ENCODE measurements around the gene RNGTT.
A peak's percentile ranks its signal among the peaks of the same experiment; 100 is the strongest.
"Not testable (repeated sequence)": the region's sequence is repeated elsewhere in the genome, so short reads cannot be mapped to it uniquely, and the experiment has no call there.

The RNGTT gene

DNA sequence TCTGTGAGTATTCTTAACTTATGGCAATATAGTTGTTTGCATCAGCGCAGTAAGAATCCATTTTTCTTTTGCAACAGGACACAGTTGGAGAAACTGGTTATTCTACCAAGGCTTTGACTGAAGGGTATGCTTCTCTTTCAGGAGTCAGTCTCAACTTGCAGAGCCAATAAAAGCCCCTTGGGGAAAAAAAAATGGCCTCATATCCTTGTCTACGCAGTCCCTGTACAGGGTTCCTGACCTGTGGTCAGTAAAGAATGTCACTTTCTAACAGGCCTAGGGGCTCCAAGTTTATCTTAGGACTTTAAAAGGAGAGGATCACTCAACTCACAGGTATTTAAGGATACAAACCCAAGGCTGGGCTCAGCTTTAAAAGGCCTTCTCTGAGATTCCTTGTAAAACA lies 6.9 kb upstream of the RNGTT start:
- DNase-seq (ENCODE audit: low read depth), result no peak

DNA sequence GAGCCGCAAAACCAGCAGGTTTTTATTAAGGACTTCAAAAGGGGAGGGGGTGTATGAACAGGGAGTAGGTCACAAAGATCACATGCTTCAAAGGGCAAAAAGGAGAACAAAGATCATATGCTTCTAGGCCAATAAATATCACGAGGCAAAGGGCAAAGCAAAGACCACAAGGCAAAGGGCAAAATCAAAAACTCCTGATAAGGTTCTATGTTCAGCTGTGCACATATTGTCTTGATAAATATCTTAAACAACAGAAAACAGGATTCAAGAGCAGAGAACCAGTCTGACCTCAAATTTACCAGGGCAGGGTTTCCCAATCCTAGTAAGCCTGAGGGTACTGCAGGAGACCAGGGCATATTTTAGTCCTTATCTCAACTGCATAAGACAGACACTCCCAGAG lies 5.8 kb upstream of the RNGTT start:
- DNase-seq (ENCODE audit: low read depth), result not testable (repeated sequence)

DNA sequence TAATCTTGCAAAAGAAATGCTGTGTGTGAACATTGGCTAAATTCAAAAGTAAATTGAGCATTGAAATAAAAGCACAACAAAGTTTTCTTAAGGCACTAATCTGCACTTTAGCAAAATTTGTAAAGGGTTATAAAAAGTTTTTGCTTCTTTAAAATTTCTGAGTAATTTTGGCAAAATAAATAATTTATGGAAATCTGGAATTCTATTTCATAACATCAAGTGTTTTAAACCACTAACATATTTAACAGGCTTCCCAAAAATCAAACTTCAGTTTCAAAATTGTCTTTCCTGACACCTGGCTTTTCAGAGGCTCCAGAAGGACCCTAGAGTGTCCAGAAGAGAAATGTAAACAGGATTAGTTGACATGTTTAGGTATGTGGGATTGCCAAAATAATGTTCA lies 4.5 kb upstream of the RNGTT start:
- DNase-seq (ENCODE audit: low read depth), result no peak

DNA sequence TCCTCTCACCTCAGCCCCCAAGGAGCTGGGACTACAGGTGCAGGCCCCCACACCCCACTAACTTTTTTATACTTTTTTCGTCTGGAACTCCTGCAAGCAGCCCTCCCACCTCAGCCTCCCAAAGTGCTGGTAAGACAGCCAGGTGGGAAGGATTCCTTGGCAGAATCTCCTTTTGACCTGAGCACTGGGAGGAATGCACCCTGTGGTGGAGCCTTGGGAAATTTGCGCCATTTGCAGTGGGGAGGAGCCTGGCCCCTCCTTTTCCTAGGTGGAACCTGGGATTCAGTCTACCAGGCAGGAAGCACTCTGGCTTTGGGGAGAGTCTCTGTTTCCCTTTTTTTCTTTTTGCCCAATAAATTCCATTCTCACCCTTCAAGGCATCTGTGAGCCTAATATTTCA lies 2.3 kb upstream of the RNGTT start:
- no peak for DNase-seq (ENCODE audit: low read depth)

DNA sequence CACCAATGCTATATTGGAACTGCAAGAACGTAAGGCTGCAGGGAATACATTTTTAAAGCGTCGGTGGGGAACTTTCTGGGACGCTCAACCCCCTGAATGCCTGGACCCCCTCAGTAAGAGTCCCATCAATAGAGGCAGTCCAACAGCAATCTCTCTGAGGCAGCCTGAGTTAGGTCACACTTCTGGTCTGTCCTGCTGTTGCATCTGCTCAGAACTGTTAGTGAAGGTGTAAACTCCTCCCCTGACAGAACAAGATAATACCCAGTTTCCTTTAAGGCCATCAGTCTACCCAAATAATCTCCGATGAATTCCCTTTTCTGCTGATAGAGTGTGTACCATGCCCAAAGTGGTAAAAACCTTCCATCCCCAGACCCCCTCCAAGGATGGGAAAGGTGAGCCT lies 1.1 kb upstream of the RNGTT start:
- DNase-seq (ENCODE audit: low read depth), result no peak

DNA sequence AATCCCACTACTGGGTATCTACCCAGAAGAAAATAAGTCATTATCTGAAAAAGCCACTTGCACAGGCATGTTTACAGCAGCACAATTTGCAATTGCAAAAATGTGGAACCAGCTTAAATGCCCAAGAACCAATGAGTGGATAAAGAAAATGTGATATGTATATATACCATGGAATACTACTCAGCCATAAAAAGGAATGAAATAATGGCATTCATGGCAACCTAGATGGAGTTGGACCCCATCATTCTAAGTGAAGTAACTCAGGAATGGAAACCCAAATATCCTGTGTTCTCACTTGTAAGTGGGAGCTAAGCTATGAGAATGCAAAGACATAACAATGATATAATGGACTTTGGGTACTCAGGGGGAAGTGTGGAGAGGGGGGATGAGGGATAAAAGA lies 4.6 kb downstream of the RNGTT start:
- no peak for DNase-seq (ENCODE audit: low read depth)

DNA sequence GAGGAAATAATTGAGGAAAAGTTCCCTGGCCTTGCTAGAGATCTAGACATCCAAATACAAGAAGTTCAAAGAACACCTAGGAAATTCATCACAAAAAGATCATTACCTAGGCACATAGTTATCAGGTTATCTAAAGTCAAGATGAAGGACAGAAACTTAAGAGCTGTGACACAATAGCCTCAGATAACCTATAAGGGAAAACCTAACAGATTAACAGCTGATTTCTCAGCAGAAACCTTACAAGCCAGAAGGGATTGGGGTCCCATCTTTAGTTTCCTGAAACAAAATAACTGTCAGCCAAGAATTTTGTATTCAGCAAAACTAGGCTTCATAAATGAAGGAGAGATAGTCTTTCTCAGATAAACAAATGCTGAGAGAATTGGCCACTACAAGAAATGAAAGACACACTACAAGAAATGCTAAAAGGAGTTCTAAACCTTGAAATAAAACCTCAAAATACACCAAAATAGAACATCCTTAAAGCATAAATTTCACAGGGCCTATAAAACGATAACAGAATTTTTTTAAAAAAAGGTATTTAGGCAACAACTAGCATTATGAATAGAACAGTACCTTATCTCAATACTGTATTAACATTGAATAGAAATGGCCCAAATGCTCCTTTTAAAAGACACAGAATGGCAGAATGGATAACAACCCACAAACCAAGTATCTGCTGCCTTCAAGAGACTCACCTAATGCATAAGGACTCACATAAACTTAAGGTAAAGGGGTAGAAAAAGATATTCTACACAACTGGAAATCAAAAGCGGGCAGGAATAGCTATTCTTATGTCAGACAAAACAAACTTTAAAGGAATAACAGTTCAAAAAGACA lies 9.7 kb downstream of the RNGTT start:
- no peak for DNase-seq (ENCODE audit: low read depth)

DNA sequence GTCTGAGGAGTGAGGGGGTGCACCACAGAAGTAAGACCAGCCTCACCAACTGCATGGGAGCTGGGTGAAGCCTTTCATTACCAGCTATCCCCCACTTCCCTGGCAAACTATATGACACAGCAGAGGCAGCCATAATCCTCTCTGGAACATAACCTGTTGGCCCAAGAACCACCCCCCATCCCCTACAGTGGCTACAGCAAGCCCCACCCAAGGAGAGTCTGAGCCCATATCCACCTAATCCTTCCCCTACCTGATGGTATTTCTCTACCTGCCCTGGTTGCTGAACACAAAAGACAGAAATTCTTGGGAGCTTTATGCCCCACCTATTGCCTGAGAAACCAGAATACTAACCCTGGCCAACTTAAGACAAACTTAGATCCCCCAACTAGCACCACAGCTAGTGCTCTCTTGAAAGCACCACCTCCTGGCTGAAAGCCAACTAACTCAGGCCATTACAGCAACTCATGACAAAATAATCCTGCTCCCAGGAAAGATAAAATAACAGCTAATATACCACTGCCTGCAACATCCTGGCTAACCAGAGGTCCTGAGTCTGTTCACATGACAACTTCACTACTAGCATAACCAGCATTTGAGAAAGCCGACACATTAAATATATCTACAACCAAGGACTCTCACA lies 11.2 kb downstream of the RNGTT start:
- peak; percentile 0 for DNase-seq (ENCODE audit: low read depth)

DNA sequence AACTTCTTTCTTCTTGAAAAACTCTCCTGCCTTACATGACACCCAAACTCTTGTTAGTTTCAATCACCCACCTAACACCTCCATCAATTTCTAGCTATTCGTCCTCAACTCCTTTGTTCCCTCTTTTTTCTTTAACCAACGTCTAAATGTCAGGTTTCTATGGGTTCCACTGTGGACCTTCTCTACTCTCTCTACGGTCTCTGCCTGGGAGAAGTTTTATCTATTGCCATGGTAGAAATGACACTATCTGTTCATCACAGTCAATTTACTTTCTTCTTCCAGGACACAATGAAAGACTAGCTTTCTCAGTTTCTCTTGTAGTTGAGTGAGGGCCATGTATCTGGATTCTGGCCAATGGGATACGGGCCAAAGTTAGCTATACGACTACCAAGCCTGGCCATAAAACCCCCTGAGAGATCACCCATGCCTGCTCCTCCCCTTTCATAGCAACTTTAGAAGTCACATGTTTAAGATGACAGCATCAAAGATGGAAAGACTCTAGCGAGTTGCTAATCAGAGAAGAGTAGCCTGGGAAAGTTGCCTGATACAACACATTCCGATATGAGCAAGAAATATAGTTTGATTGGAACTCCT lies 17.9 kb downstream of the RNGTT start:
- DNase-seq (ENCODE audit: low read depth), result no peak

DNA sequence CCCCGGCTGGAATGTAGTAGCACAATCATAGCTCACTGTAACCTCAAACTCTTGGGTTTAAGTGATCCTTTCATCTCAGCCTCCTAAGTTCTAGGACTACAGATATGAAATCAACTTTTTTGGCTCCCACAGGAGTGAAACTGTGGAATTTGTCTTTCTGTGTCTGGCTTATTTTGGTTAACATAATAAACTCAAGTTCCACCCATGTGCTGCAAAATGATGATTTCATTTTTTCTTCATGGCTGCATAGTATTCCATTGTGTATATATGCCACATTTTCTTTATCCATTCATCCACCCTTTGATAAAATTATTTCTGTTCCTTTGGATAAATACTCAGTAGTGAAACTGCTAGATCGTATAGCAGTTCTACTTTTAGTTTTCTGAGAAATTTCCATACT lies 29.9 kb downstream of the RNGTT start:
- no peak for DNase-seq (ENCODE audit: low read depth)

DNA sequence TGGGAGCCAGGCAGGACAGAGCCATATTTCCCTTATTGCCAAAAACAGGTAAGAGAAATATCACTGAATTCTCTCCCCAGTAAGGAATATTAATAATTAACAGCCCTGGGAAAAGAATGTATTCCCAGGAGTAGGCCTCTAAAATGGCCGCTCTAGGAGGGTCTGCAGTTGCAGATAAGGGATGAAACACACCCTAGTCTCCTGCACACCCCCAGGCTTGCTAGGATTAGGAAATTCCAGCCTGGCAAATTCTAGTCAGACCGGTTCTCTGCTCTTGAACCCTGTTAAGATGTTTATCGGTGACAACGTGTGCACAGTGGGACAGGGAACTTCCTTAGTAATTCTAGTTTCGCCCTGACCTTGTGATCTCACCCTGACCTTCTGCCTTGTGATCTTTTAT lies 31.4 kb downstream of the RNGTT start:
- DNase-seq (ENCODE audit: low read depth), result not testable (repeated sequence)

DNA sequence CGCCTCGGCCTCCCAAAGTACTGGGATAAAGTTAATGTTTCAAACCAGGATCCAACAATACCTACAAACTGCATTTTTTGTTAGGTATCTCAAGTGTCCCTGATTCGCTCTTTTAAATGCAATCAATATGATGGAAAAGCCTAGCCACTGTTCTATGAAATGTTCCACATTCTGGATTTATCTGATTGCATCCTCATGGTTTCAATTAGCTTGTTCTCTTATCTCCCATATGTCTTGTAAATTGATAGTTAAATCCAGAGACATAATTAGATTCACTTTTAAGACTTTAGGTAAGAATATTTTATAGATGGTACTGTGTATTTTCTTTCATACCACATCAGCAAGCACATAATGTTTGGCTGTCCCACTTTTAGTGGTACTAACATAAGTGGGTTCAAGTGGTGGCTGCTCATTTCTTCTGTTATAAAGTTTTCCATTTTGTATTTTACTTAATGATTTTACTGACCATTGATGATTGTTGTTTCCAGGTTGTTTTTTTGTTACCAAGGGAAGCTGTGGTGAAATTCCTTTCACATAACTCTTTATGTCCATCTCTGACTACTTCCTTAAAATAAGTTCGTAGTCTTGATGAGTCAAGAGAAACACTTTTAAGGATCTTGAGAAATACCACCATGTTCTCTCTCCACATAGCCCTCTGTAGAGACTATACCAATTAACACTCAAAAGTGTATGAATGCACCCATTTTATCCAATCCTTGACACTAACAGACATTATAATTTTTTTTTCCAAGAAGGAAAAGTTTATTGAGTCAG lies 40.5 kb downstream of the RNGTT start:
- DNase-seq (ENCODE audit: low read depth), result no peak

DNA sequence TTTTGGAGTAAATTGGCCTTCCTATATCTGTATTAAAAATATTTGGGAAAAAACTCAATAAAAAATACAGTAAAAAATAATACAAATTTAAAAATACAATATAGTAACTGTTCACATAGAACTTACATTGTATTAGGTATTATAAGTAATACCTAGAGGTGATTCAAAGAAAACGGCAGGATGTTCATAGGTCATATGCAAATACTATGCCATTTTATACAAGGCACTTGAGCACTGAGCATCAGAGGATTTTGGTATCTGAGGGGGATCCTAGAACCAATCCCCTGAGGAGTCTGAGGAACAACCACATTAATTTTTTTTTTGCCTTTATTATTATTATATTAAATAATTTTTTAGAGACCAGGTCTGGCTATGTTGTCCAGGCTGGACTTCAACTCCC lies 41.7 kb downstream of the RNGTT start:
- DNase-seq (ENCODE audit: low read depth), result no peak

DNA sequence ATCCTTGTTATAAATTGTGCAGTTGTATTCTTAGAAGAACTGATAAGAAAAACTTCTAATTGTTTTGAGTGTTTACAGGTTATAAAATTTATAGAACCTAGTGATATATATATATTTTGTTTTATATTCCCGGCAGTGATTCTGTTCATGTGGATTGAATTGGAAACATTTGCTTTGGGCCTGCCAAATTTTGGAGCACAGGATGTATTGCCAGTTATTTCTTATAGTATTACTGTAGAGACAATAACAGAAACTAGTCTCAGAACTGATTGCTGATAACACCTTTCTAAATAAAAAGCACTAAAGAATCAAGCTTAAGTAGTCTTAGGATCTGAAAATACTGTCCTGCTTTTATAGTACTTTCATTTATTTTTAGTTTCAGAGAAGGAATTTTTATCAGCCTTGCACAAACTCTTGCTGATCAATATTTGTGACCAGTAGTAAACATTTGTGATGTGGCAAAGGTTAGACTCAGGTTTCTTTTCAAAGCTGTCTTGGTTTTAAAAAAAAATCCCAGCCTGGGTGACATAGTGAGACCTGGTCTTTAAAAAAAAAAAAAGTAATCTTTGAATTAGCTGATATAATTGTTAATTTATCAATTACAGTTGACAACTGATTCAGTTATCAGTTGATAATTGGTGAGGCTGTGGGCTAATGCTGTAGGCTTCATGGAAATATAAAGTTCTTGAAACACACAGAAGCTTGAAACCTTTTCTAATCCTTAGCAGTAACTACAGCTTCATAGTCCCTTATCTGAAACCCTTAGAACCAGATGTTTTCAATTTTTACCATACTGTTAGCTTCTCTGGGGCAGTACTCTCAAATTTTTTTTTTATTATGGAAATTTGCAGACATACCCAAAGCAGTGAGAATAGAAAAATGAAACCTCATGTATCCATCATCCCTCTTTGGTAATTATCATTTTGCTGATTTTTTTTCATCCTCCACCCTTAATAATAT lies 42.4 kb downstream of the RNGTT start:
- DNase-seq (ENCODE audit: low read depth), result no peak

DNA sequence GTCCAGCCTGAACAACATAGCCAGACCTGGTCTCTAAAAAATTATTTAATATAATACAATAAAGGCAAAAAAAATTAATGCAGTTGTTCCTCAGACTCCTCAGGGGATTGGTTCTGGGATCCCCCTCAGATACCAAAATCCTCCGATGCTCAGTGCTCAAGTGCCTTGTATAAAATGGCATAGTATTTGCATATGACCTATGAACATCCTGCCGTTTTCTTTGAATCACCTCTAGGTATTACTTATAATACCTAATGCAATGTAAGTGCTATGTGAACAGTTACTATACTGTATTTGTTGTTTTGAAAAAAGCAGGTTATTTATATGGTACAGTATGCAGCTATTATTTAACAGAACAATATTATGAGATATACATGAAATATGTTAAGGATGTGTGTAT lies 43.3 kb downstream of the RNGTT start:
- no peak for DNase-seq (ENCODE audit: low read depth)

DNA sequence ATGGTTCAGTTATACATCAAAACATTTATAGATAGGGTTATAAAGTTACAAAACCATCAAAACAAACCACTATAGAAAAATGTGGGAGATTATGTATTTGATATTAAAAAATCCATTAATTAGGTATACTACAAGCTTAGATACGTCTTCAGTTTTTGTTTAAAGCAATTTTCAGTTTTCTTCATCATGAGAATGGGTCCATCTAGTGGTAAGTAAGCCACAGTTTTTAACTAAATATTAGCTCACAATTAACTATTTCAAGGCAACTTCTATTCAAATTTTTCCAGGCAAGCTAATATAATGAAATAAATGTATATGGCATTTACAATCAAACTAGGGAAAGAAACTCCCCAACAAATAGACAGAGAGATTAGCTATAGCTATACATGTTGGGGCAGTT lies 44.4 kb downstream of the RNGTT start:
- no peak for DNase-seq (ENCODE audit: low read depth)

DNA sequence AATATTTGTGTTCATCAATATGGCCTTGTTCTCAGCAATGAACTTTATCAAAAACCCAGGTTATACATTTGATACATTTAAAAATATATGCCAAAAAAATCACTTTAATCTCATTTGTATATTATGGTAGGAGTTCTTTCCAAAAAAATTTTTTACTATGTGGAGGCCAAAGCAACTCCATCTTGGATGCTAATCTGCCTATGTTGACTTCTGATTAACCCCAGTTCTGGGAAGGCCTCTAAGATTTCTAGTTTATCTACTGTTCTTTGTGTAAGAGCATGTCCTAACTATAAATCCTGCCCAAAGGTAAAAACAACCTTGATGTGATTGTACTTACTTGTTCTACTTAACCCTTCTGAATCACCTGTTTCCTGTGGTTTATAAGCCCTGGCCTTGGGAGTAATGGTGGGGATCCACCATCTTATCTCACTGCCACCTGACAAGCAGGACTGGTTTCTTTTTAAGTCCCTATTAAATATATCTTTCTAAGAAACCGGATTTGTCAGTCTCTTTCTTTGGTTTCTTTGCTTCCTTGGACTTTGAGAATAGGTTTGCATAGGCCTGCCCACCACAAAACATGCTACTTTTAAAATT lies 46.7 kb downstream of the RNGTT start:
- no peak for DNase-seq (ENCODE audit: low read depth)

DNA sequence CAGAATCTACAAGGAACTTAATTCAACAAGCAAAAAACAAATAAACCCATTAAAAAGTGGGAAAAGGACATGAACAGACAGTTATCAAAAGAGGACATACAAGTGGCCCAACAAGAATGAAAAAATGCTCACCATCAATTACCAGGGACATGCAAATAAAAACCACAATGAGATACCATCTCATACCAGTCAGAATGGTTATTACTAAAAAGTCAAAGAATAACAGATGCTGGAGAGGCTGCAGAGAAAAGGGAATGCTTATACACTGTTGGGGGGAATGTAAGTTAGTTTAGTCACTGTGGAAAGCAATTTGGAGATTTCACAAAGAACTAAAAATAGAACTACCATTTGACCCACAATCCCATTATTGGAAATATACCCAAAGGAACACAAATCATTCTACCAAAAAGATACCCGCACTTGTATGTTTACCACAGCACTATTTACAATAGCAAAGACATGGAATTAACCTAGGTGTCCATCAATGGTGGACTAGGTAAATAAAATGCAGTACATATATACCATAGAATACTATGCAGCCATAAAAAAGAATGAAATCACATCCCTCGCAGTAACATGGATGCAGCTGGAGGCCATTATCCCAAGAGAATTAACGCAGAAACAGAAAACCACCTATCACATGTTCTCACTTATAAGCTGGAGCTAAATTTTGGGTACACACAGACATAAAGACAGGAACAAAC lies 48.4 kb downstream of the RNGTT start:
- no peak for DNase-seq (ENCODE audit: low read depth)

DNA sequence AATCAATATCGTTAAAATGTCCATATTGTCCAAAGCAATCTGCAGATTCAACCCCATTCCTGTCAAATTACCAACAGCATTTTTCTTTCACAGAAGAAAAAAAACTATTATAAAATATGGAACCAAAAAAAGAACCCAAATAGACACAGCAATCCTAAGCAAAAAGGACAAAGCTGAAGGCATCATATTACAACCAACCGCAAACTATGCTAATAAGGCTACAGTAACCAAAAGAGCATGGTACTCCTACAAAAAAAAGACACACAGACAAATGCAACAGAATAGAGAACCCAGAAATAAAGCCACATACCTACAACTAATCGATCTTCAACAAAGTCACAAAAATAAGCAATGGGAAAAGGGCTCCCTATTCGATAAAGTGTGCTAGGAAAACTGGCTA lies 49.2 kb downstream of the RNGTT start:
- DNase-seq (ENCODE audit: low read depth), result no peak

DNA sequence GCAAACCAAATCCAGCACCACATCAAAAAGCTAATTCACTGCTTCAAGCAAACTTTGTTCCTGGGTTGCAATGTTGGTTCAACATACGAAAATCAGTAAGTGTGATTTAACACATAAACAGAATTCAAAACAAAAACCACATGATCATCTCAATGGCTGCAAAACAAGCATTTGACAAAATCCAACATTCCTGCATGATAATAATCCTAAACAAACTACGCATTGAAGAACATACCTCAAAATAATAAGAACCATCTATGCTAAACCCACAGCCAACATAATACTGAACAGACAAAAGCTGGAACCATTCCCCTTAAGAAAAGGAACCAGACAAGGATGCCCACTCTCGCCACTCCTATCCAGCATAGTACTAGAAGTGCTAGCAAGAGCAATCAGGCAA lies 49.9 kb downstream of the RNGTT start:
- no peak for DNase-seq (ENCODE audit: low read depth)

All from HS-27A (cell line).